K562 (cell line): ENCODE results near the gene NYAP2. TPM values are rescaled to one million over a fixed set of nuclear protein-coding genes. Genes with fewer than 3 reads are reported as not detected.
A peak's percentile ranks its signal among the peaks of the same experiment; 100 is the strongest.

Experiments
- ATAC-seq: fragments of 200-7000 bp; cut with Tn5 transposase; 3 replicates; pipeline ENCODE4 v1.9.1; 2020; ENCODE audit warnings: moderate library complexity
- BruUV-seq: library from RNA; stranded (reverse); fragments of 400-500 nt; replicated peaks from 2 replicates; lab custom pipeline; 2021; lab: Mats Ljungman, UMichigan
- CTCF ChIA-PET: fragments of 300-600 bp; formaldehyde crosslinking; extraction: SDS; loops from one replicate; lab custom pipeline; 2021; ENCODE audit warnings: low intra/inter-chr PET ratio; lab: Yijun Ruan, JAX
- POLR2A ChIA-PET: fragments of 300-600, 350-650 bp; sonication (Branson Sonifier 250); formaldehyde crosslinking; extraction: SDS; loops from one replicate; lab custom pipeline; 2021; ENCODE audit warnings: antibody characterized with exemption, inconsistent platforms; lab: Yijun Ruan, JAX
- DNase-seq, 4 experiments: peaks; one replicate each; pipeline versions ENCODE4 v3.0.0 to v3.0.0-alpha.2; 2011 to 2018; ENCODE audit warnings: low spot score in 3 of 4, mixed read lengths in 3 of 4; ENCODE audit errors: extremely low read depth in 1 of 4
- FAIRE-seq: peaks from 2 replicates; lab custom pipeline; 2011; peaks lifted over from hg19 to GRCh38; lab: Jason Lieb, UNC
- H2AFZ ChIP-seq: 2 replicates; pipeline ENCODE4 v1.6.0; 2011; ENCODE audit warnings: low read depth, low read length, control low read depth, inconsistent platforms
- H3K27ac ChIP-seq: fragments of 200-600 bp; 3 replicates; pipeline ENCODE4 v1.8.0; 2011; ENCODE audit warnings: low read depth, mild to moderate bottlenecking, control low read depth, inconsistent platforms, low read length, moderate library complexity, mixed read lengths; ENCODE audit errors: extremely low read depth
- H3K27me3 ChIP-seq, 2 experiments: fragments of 300-600 bp in 1 of 2; 2 replicates in 1 of 2; 3 replicates in 1 of 2; pipeline versions ENCODE4 v1.6.0 to v1.8.0; 2011; ENCODE audit warnings: inconsistent platforms in 2 of 2, low read length in 2 of 2, mild to moderate bottlenecking in 1 of 2, mixed read lengths in 1 of 2, moderate library complexity in 1 of 2; ENCODE audit not compliant: control insufficient read depth in 2 of 2, insufficient read depth in 2 of 2
- H3K36me3 ChIP-seq: fragments of 300-600 bp; 3 replicates; pipeline ENCODE4 v1.8.0; 2011; ENCODE audit warnings: mild to moderate bottlenecking, low read length, inconsistent platforms; ENCODE audit not compliant: control insufficient read depth, insufficient read depth
- H3K4me1 ChIP-seq, 2 experiments: fragments of 200-600 bp in 1 of 2; replicated peaks in 1 of 2; 2 replicates in 1 of 2; 3 replicates in 1 of 2; pipeline versions ENCODE4 v1.5.1 to v1.8.0; 2011; ENCODE audit warnings: inconsistent platforms in 2 of 2, low read length in 2 of 2, mild to moderate bottlenecking in 1 of 2, mixed read lengths in 1 of 2, moderate library complexity in 1 of 2; ENCODE audit not compliant: control insufficient read depth in 2 of 2, insufficient read depth in 2 of 2
- H3K4me2 ChIP-seq: 2 replicates; pipeline ENCODE4 v1.6.1; 2011; ENCODE audit warnings: low read length, control low read depth, inconsistent platforms, mixed read lengths; ENCODE audit not compliant: insufficient read depth
- H3K4me3 ChIP-seq: fragments of 200-600 bp; sonication (generic), shearing (Covaris generic); 2 replicates; pipeline ENCODE4 v1.5.1; 2016; ENCODE audit warnings: control low read depth, inconsistent platforms
- H3K79me2 ChIP-seq: fragments of 200-600 bp; 3 replicates; pipeline ENCODE4 v1.8.0; 2011; ENCODE audit warnings: low read length, inconsistent platforms; ENCODE audit not compliant: control insufficient read depth, insufficient read depth
- H3K9ac ChIP-seq, 2 experiments: 2 replicates each; pipeline versions ENCODE4 v1.6.0 to v1.6.1; 2011; ENCODE audit warnings: low read depth in 2 of 2, low read length in 2 of 2, control low read depth in 1 of 2, inconsistent platforms in 1 of 2, mild to moderate bottlenecking in 1 of 2, mixed read lengths in 1 of 2; ENCODE audit not compliant: insufficient read depth in 1 of 2
- H3K9me1 ChIP-seq: one replicate; pipeline ENCODE4 v1.6.0; 2011; ENCODE audit warnings: inconsistent platforms, mild to moderate bottlenecking, low read length, moderate library complexity; ENCODE audit not compliant: control insufficient read depth, insufficient read depth
- H3K9me3 ChIP-seq: replicated peaks from 2 replicates; pipeline ENCODE4 v1.5.1; 2011; ENCODE audit warnings: low read depth, low read length, inconsistent platforms; ENCODE audit not compliant: control insufficient read depth, insufficient read depth
- H4K20me1 ChIP-seq: replicated peaks from 2 replicates; pipeline ENCODE4 v1.6.1; 2011; ENCODE audit warnings: low read length, inconsistent platforms, mixed read lengths; ENCODE audit not compliant: control insufficient read depth, insufficient read depth
- CAMTA2 ChIP-seq: fragments of 250-450 bp; sonication (Bioruptor Pico); conservative IDR thresholded peaks from 2 replicates; pipeline ENCODE4 v1.5.1; 2022
- CHD4 ChIP-seq: fragments of 200-600 bp; sonication (generic); IDR thresholded peaks from 3 replicates; pipeline ENCODE4 v1.6.1; 2012; ENCODE audit warnings: low read depth, mild to moderate bottlenecking, mixed read lengths, low read length, inconsistent platforms; ENCODE audit not compliant: insufficient read depth, insufficient replicate concordance, poor library complexity, severe bottlenecking
- CREM ChIP-seq: IDR thresholded peaks from 2 replicates; pipeline ENCODE4 v1.6.1; 2014; ENCODE audit warnings: antibody characterized with exemption, low read depth
- GTF2F1 ChIP-seq: IDR thresholded peaks from 2 replicates; pipeline ENCODE4 v1.6.1; 2011; ENCODE audit warnings: low read depth, low read length, improper control_type of control experiment
- HNRNPL ChIP-seq: fragments of 200-400 bp; formaldehyde crosslinking; IDR thresholded peaks from 2 replicates; pipeline ENCODE4 v1.6.1; 2017; ENCODE audit warnings: low read depth, mild to moderate bottlenecking, low read length
- MAFK ChIP-seq: IDR thresholded peaks from 2 replicates; pipeline ENCODE4 v1.6.1; 2011; ENCODE audit warnings: low read length, improper control_type of control experiment
- NCOA6 ChIP-seq: fragments of 450-650 bp; IDR thresholded peaks from 2 replicates; pipeline ENCODE4 v1.6.1; 2017; ENCODE audit warnings: mild to moderate bottlenecking
- ZBTB11 ChIP-seq, 3 experiments: fragments of 200-800 bp in 1 of 3; fragments of 250-450 bp in 1 of 3; fragments of 450-650 bp in 1 of 3; sonication (Bioruptor Pico) in 1 of 3; sonication (Bioruptor generic) in 1 of 3; formaldehyde crosslinking in 1 of 3; IDR thresholded peaks; 2 replicates each; pipeline versions ENCODE4 v1.6.1 to v1.8.0; 2016 to 2022; ENCODE audit warnings: mild to moderate bottlenecking in 2 of 3, missing genetic modification characterization in 2 of 3, missing compliant biosample characterization in 1 of 3, moderate library complexity in 1 of 3
- ZBTB17 ChIP-seq: fragments of 450-650 bp; formaldehyde crosslinking; IDR thresholded peaks from 2 replicates; pipeline ENCODE4 v1.4.0; 2020; ENCODE audit warnings: mild to moderate bottlenecking
- ZNF212 ChIP-seq: fragments of 450-650 bp; formaldehyde crosslinking; IDR thresholded peaks from 2 replicates; pipeline ENCODE4 v1.4.0; 2020; ENCODE audit warnings: mild to moderate bottlenecking
- ZNF316 ChIP-seq: fragments of 450-650 bp; IDR thresholded peaks from 2 replicates; pipeline ENCODE4 v1.6.1; 2016
- ZSCAN32 ChIP-seq: fragments of 450-650 bp; formaldehyde crosslinking; IDR thresholded peaks from 2 replicates; pipeline ENCODE4 v1.4.0; 2020; ENCODE audit warnings: mild to moderate bottlenecking, moderate library complexity
- WGBS: fragments of 100-300 bp; shearing (Covaris generic); methylation state at CpG from one replicate; pipeline ENCODE4 v1.1.6; 2016; ENCODE audit warnings: low coverage, mixed read lengths; ENCODE audit not compliant: insufficient coverage; ENCODE audit errors: missing lambda C conversion rate; 5-methylcytosine and 5-hydroxymethylcytosine counted together
- in situ Hi-C: fragments of 300-500 bp; cut with MboI; formaldehyde crosslinking; loops from 4 replicates; pipeline ENCODE4 v1.15.0; 2018; ENCODE audit warnings: inconsistent platforms, mixed read lengths
- intact Hi-C: fragments of 100-400 bp; cut with micrococcal nuclease; formaldehyde crosslinking; loops from 2 replicates; pipeline ENCODE4 v1.14.2; 2022
- polyA plus RNA-seq, 8 experiments: library from polyadenylated mRNA; depleted of rRNA in 4 of 8; stranded (reverse) in 5 of 8; unstranded in 3 of 8; fragments of >200 nt; fragmentation: Nextera tagmentation in 2 of 8; fragmentation: Illumina TruSeq in 1 of 8; extraction: Ambion mirVana in 2 of 8; extraction: Trizol in 1 of 8; gene quantifications; 2 replicates each; pipeline versions ENCODE4 v1.2.1 to v1.2.3, GENCODE V29; 2011 to 2014; ENCODE audit warnings: inconsistent platforms in 1 of 8, missing spikeins in 1 of 8
- total RNA-seq, 7 experiments: library from RNA; depleted of rRNA in 6 of 7; stranded (reverse); fragments of >200 nt in 6 of 7; fragmentation: Illumina TruSeq in 2 of 7; extraction: Trizol in 2 of 7; gene quantifications; 2 replicates each; pipeline versions ENCODE4 v1.2.1 to v1.2.3, GENCODE V29; 2011 to 2021; ENCODE audit warnings: low replicate concordance in 1 of 7

Gene NYAP2
- total and polyA plus RNA-seq, 9 of the 15 experiments (the other 6 are each of a cell fraction or from before 2014, with no cell fraction given): 0.03 to 0.04 (median 0.04) TPM; not detected in 3

DNA sequence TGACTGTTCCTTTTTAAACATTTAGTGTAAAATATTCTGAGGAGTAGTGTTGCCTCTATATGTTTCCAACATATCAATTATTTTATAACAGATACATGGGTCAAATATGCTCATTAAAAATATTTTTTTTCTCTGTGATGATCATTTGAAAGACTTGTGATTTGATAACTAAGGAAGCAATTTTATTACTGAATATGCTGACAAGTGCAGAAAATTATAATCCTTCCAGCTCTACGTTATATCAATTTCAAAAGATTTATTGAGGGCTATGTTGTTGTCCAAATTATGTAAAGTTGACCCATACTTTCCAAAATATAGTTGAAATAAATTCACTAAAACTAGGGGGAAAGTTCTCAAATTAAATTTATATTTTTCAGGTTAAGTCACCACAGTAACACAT lies 290.6 kb downstream of the NYAP2 start (continued):
- no peak for TF ChIP-seq ZBTB11 (CRISPR knock-in tag; IDR thresholded peaks at IDR 0.05)
- TF ChIP-seq NCOA6: no peak
- TF ChIP-seq MAFK: peak; percentile 40; the same call in 1 of the 2 replicates
- TF ChIP-seq ZSCAN32 (CRISPR knock-in tag): no peak
- TF ChIP-seq CREM: no peak
- TF ChIP-seq ZNF212: no peak
- TF ChIP-seq HNRNPL: no peak
- TF ChIP-seq ZNF316: peak; percentile 54; the same call in 1 of the 2 replicates
- no peak for TF ChIP-seq CHD4
- TF ChIP-seq, all 486 proteins: peak for 4

GRCh38 chr2:225691711-225692110 lies 292.2 kb downstream of the NYAP2 start:
- no peak for TF ChIP-seq GTF2F1
- TF ChIP-seq CAMTA2: no peak
- no peak for TF ChIP-seq ZBTB17 (CRISPR knock-in tag)
- no peak for DNase-seq
- H3K36me3 ChIP-seq: no peaks in the 10 kb centered on the region
- intact Hi-C loops (no loop called here), in situ Hi-C loops (no loop called here)
- no peaks in the 10 kb centered on the region for H4K20me1 ChIP-seq
- POLR2A ChIA-PET: no interaction called here
- ATAC-seq: no peak
- no peaks in the 10 kb centered on the region for H3K79me2 ChIP-seq
- no peak overlapping the region for H3K9ac ChIP-seq
- no TSS peak for BruUV-seq
- no peak overlapping the region for H3K27ac ChIP-seq
- 0% methylated on average over 3 of the region's 3 CpGs for WGBS
- CTCF ChIA-PET: no interaction called here
- no peaks in the 10 kb centered on the region for H3K27me3 ChIP-seq
- no peaks in the 10 kb centered on the region for H3K9me3 ChIP-seq
- FAIRE-seq: no peak
- H3K4me2 ChIP-seq: no peak overlapping the region
- H3K4me1 ChIP-seq: no peaks in the 10 kb centered on the region
- H2AFZ ChIP-seq: no peak overlapping the region
- H3K9me1 ChIP-seq: no peaks in the 10 kb centered on the region
- H3K4me3 ChIP-seq: no peak overlapping the region
